ENCODE results near the gene TRIM34. TPM values are rescaled to one million over a fixed set of nuclear protein-coding genes. Genes with fewer than 3 reads are reported as not detected.

TRIM34 gene
- total RNA-seq, 1 experiment from 2014 or later: 0.42 TPM

DNA sequence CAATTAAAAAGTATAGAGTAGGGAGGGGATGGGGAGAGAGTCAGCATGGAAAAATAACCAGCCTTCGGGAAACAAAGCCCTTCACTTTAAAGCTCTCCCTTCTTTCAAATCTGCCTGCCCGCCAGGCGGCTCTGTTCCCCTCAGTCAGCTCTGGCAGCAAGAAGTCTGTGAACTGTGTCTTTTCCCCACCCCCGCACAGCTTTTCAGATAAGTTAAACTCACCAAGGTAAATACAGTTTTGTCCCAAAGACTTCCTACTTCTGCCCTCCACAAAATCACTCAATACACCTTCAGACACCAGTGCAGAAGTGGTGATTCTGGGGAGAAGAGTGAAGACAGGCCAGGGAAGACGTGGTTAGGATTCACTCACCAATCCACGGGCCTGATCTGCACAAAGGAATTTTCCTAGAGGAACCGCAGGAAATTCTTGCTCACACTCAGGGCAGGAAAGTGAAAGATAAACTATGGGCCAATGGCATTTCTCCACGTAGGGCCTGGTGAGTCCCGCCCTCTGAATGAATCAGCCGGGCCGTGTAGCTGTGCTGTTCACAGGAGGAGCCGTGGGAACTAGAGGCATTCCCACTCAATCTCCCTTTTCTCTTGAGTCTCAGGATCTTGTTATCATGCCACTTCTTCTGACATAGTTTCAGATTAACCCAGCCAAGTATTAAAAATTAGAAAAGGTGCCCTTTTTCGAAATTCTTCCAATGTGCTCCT is 60.0 kb downstream of the TRIM34 start, which contains the start of gene TRIM5:
Gene TRIM5, minus strand, starts transcription at position 429 of the 717 bp plus-strand sequence. CDS start 4,897 bp downstream, outside the sequence.
- peak within 1 kb of the TSS; percentile 81 for H3K4me2 ChIP-seq (ENCODE audit: low read length)
- TF ChIP-seq, protein P1, sequence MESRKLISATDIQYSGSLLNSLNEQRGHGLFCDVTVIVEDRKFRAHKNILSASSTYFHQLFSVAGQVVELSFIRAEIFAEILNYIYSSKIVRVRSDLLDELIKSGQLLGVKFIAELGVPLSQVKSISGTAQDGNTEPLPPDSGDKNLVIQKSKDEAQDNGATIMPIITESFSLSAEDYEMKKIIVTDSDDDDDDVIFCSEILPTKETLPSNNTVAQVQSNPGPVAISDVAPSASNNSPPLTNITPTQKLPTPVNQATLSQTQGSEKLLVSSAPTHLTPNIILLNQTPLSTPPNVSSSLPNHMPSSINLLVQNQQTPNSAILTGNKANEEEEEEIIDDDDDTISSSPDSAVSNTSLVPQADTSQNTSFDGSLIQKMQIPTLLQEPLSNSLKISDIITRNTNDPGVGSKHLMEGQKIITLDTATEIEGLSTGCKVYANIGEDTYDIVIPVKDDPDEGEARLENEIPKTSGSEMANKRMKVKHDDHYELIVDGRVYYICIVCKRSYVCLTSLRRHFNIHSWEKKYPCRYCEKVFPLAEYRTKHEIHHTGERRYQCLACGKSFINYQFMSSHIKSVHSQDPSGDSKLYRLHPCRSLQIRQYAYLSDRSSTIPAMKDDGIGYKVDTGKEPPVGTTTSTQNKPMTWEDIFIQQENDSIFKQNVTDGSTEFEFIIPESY (IDR thresholded peaks at IDR 0.05; ENCODE audit: extremely low read depth, insufficient replicate concordance, low read length): no peak
- TF ChIP-seq SIN3A (IDR thresholded peaks at IDR 0.05; ENCODE audit: low read depth) (peak; percentile 69; the same call in 1 of the 2 replicates), FOSL1 (IDR thresholded peaks at IDR 0.05; ENCODE audit: low read depth) (peak; percentile 61; the same call in 1 of the 2 replicates), ZNF274 (IDR thresholded peaks at IDR 0.05; ENCODE audit: low read depth, low read length) (no peak), TCF7L2 (IDR thresholded peaks at IDR 0.05; ENCODE audit: borderline replicate concordance, extremely low read depth, insufficient read depth, insufficient read length) (no peak), EGR1 (IDR thresholded peaks at IDR 0.05; ENCODE audit: low read depth) (peak; percentile 95), SP1 (IDR thresholded peaks at IDR 0.05; ENCODE audit: low read depth) (peak; percentile 84), RAD21 (IDR thresholded peaks at IDR 0.05; ENCODE audit: low read depth) (peak; percentile 59), EZH2phosphoT487 (IDR thresholded peaks at IDR 0.05; ENCODE audit: borderline replicate concordance) (no peak), JUND (IDR thresholded peaks at IDR 0.05) (peak; percentile 50), POLR2AphosphoS5 (IDR thresholded peaks at IDR 0.05; ENCODE audit: low read depth, low read length) (peak; percentile 86), CBX3 (IDR thresholded peaks at IDR 0.05; ENCODE audit: low read depth) (peak; percentile 29; the same call in 1 of the 2 replicates), YY1 (IDR thresholded peaks at IDR 0.05; ENCODE audit: extremely low read depth, insufficient replicate concordance, low read depth, low read length) (no peak)
- TF ChIP-seq, protein P2, sequence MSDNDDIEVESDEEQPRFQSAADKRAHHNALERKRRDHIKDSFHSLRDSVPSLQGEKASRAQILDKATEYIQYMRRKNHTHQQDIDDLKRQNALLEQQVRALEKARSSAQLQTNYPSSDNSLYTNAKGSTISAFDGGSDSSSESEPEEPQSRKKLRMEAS (IDR thresholded peaks at IDR 0.05): 0 out of 2 replicates have a peak, but pooled peaks have one; percentile 25
- TF ChIP-seq, protein P3, sequence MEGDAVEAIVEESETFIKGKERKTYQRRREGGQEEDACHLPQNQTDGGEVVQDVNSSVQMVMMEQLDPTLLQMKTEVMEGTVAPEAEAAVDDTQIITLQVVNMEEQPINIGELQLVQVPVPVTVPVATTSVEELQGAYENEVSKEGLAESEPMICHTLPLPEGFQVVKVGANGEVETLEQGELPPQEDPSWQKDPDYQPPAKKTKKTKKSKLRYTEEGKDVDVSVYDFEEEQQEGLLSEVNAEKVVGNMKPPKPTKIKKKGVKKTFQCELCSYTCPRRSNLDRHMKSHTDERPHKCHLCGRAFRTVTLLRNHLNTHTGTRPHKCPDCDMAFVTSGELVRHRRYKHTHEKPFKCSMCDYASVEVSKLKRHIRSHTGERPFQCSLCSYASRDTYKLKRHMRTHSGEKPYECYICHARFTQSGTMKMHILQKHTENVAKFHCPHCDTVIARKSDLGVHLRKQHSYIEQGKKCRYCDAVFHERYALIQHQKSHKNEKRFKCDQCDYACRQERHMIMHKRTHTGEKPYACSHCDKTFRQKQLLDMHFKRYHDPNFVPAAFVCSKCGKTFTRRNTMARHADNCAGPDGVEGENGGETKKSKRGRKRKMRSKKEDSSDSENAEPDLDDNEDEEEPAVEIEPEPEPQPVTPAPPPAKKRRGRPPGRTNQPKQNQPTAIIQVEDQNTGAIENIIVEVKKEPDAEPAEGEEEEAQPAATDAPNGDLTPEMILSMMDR (IDR thresholded peaks at IDR 0.05 in 2 of 3, conservative IDR thresholded peaks at IDR 0.05 in 1 of 3; ENCODE audit: borderline replicate concordance in 1 of 3, insufficient read depth in 1 of 3, low read depth in 2 of 3, low read length in 2 of 3): peak; percentile 60 to 66 (median 61); a peak in 5 of 6 replicates
- TF ChIP-seq, protein P4, sequence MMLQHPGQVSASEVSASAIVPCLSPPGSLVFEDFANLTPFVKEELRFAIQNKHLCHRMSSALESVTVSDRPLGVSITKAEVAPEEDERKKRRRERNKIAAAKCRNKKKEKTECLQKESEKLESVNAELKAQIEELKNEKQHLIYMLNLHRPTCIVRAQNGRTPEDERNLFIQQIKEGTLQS (IDR thresholded peaks at IDR 0.05): peak; percentile 4; the same call in 1 of the 2 replicates

More for the DNA sequence above, 60.0 kb downstream of the TRIM34 start, which contains the start of gene TRIM5:
- peak; percentile 98 for ATAC-seq
- Histone ChIP-seq H3K4me1 (ENCODE audit: control insufficient read depth in 1 of 2, insufficient read depth in 2 of 2, low read length in 2 of 2) (peaks cover 4 to 13% of the 10 kb centered on the region in 2 experiments; a peak in 2 of 4 replicates), H2AFZ (ENCODE audit: low read depth, low read length, poor library complexity, severe bottlenecking) (peak within 1 kb of the TSS; percentile 85), H3K27me3 (ENCODE audit: insufficient read depth, low read length) (no peaks in the 10 kb centered on the region), H3K4me3 (replicated peaks in 1 of 2; ENCODE audit: low read depth in 1 of 2, low read length in 2 of 2) (peak within 1 kb of the TSS; percentile 34 to 63), H3K9me2 (ENCODE audit: insufficient read depth) (no peaks in the 10 kb centered on the region), H3K9ac (ENCODE audit: low read length) (peak within 1 kb of the TSS; percentile 66), H3K79me2 (ENCODE audit: insufficient read depth, low read length) (no peaks in the 10 kb centered on the region), H3K27ac (ENCODE audit: low read depth, low read length) (peak within 1 kb of the TSS; percentile 76), H4K20me1 (ENCODE audit: insufficient read depth) (no peaks in the 10 kb centered on the region), H3K9me3 (ENCODE audit: control insufficient read depth in 1 of 2, insufficient read depth in 1 of 2, low read depth in 1 of 2, low read length in 2 of 2) (no peaks in the 10 kb centered on the region), H3K36me3 (ENCODE audit: control insufficient read depth in 1 of 2, insufficient read depth in 2 of 2, low read length in 2 of 2) (no peaks in the 10 kb centered on the region)
- POLR2A ChIA-PET: interaction anchor here (0.9 to 1.6 kb wide), 6 partner anchors 11 to 206 kb away, joined by 3 to 8 read pairs (median 4); no protein-coding TSS in a partner anchor
- TSS peak; percentile 89 for BruUV-seq (replicated peaks)
- RAD21 ChIA-PET (ENCODE audit: low non-redundant PET in 1 of 2, low total read pairs in 2 of 2, uncharacterized antibody in 2 of 2, unreplicated experiment in 2 of 2): no interaction called here
- intact Hi-C loops (cut with micrococcal nuclease): loop anchor here (10.0 kb wide), 1 partner anchor 640 kb away; the partner anchor contains the start of gene CAVIN3
- DNase-seq (ENCODE audit: low read depth, low spot score): peak; percentile 92
- CTCF ChIA-PET: interaction anchor here (0.7 to 1.4 kb wide), 7 partner anchors 14 to 669 kb away, joined by 3 to 5 read pairs (median 3); no protein-coding TSS in a partner anchor

All from HCT116 (cell line).